Endothelial cell (in vitro differentiated cells): ENCODE measurements around the gene ERP44. TPM values are rescaled to one million over a fixed set of nuclear protein-coding genes. Genes with fewer than 3 reads are reported as not detected.
"Not testable (repeated sequence)": the region's sequence is repeated elsewhere in the genome, so short reads cannot be mapped to it uniquely, and the experiment has no call there.

Source experiments
- DNase-seq: peaks from one replicate; pipeline ENCODE4 v3.0.0; 2021; ENCODE audit warnings: low spot score
- H3K27ac Mint-ChIP-seq: one replicate; pipeline ENCODE4 v1.8.0; 2021; ENCODE audit warnings: mixed read lengths, inconsistent platforms; ENCODE audit not compliant: unreplicated experiment
- H3K27me3 Mint-ChIP-seq: one replicate; pipeline ENCODE4 v1.8.0; 2021; ENCODE audit warnings: mild to moderate bottlenecking, moderate library complexity, mixed read lengths, inconsistent platforms; ENCODE audit not compliant: unreplicated experiment
- H3K36me3 Mint-ChIP-seq: one replicate; pipeline ENCODE4 v1.8.0; 2021; ENCODE audit warnings: mild to moderate bottlenecking, low read depth, mixed read lengths, inconsistent platforms; ENCODE audit not compliant: unreplicated experiment
- H3K4me1 Mint-ChIP-seq: one replicate; pipeline ENCODE4 v1.8.0; 2021; ENCODE audit warnings: mild to moderate bottlenecking, mixed read lengths, inconsistent platforms; ENCODE audit not compliant: unreplicated experiment
- H3K4me3 Mint-ChIP-seq: one replicate; pipeline ENCODE4 v1.8.0; 2021; ENCODE audit warnings: mild to moderate bottlenecking, mixed read lengths, inconsistent platforms; ENCODE audit not compliant: unreplicated experiment
- H3K9me3 Mint-ChIP-seq: one replicate; pipeline ENCODE4 v1.8.0; 2021; ENCODE audit warnings: mixed read lengths, inconsistent platforms; ENCODE audit not compliant: unreplicated experiment
- CTCF ChIP-seq: fragments of 200-600 bp; sonication (generic); IDR thresholded peaks from one replicate; pipeline ENCODE4 v1.5.0; 2021; ENCODE audit warnings: antibody characterized with exemption; ENCODE audit not compliant: unreplicated experiment
- total RNA-seq: library from RNA; stranded (reverse); fragmentation: NEBNext Ultra II Directional; extraction: Animal tissue kit (Norgen Biotek cat#: 25700); gene quantifications from one replicate; pipeline ENCODE4 v1.2.1, GENCODE V29; 2021; ENCODE audit not compliant: unreplicated experiment

Gene ERP44
- total RNA-seq, 1 donor from 2014 or later, result 14.5 TPM

- Mint-ChIP-seq H3K9me3 (no peaks in the 10 kb centered on the region), H3K4me3 (no peak overlapping the region), H3K27me3 (no peaks in the 10 kb centered on the region), H3K36me3 (no peaks in the 10 kb centered on the region), H3K4me1 (peaks cover 8% of the 10 kb centered on the region), H3K27ac (no peak overlapping the region)
- DNase-seq, result no peak
- TF ChIP-seq CTCF, result no peak
These were observed 12.6 kb downstream of the ERP44 start for GRCh38 chr9:100086097-100086635.

- Mint-ChIP-seq H3K36me3 (no peaks in the 10 kb centered on the region), H3K27ac (no peak overlapping the region), H3K4me1 (peaks cover under 1% of the 10 kb centered on the region), H3K9me3 (no peaks in the 10 kb centered on the region), H3K27me3 (no peaks in the 10 kb centered on the region), H3K4me3 (no peak overlapping the region)
- DNase-seq, result no peak
- TF ChIP-seq CTCF, result no peak
These were observed 14.1 kb downstream of the ERP44 start for GRCh38 chr9:100084734-100085133.

- DNase-seq, result no peak
- H3K9me3 Mint-ChIP-seq, result no peaks in the 10 kb centered on the region
- peaks cover 3% of the 10 kb centered on the region for H3K4me1 Mint-ChIP-seq
- no peak overlapping the region for H3K27ac Mint-ChIP-seq
- H3K27me3 Mint-ChIP-seq, result no peaks in the 10 kb centered on the region
- no peak overlapping the region for H3K4me3 Mint-ChIP-seq
- H3K36me3 Mint-ChIP-seq, result peaks cover 3% of the 10 kb centered on the region
- TF ChIP-seq CTCF, result no peak
These were observed 14.7 kb downstream of the ERP44 start for GRCh38 chr9:100084128-100084453.

GRCh38 chr9:100083448-100084127, 15.2 kb downstream of the ERP44 start:
- no peak for TF ChIP-seq CTCF
- peaks cover 7% of the 10 kb centered on the region for H3K4me1 Mint-ChIP-seq
- DNase-seq, result no peak
- no peaks in the 10 kb centered on the region for H3K9me3 Mint-ChIP-seq
- H3K27ac Mint-ChIP-seq, result no peak overlapping the region
- peaks cover 3% of the 10 kb centered on the region for H3K36me3 Mint-ChIP-seq
- no peak overlapping the region for H3K4me3 Mint-ChIP-seq
- H3K27me3 Mint-ChIP-seq, result no peaks in the 10 kb centered on the region

- Mint-ChIP-seq H3K27ac (no peak overlapping the region), H3K36me3 (peaks cover 3% of the 10 kb centered on the region), H3K9me3 (no peaks in the 10 kb centered on the region), H3K27me3 (no peaks in the 10 kb centered on the region), H3K4me1 (peaks cover 10% of the 10 kb centered on the region), H3K4me3 (no peak overlapping the region)
- no peak for TF ChIP-seq CTCF
- no peak for DNase-seq
These were observed 16.0 kb downstream of the ERP44 start for GRCh38 chr9:100082782-100083181.

- not testable (repeated sequence) for DNase-seq, H3K4me3 Mint-ChIP-seq, H3K9me3 Mint-ChIP-seq, H3K36me3 Mint-ChIP-seq, H3K27ac Mint-ChIP-seq, H3K27me3 Mint-ChIP-seq
- peaks cover 14% of the 10 kb centered on the region for H3K4me1 Mint-ChIP-seq
These were observed 22.5 kb downstream of the ERP44 start for GRCh38 chr9:100076256-100076655.
